Subcutaneous abdominal adipose tissue (tissue), 5 donors: ENCODE data around the gene KCNC4.

Experiments
- H3K27ac ChIP-seq: one replicate; pipeline ENCODE4 v1.7.0; 2013; ENCODE audit warnings: low read depth, mild to moderate bottlenecking, inconsistent platforms, low read length, moderate library complexity
- H3K27me3 ChIP-seq, 5 donors: one replicate each; pipeline ENCODE4 v1.7.0; 2013; ENCODE audit warnings: low read length in 5 of 5, inconsistent platforms in 1 of 5; ENCODE audit not compliant: control insufficient read depth in 5 of 5, insufficient read depth in 4 of 5
- H3K36me3 ChIP-seq, 5 donors: one replicate each; pipeline ENCODE4 v1.7.0; 2013; ENCODE audit warnings: low read length in 5 of 5; ENCODE audit not compliant: control insufficient read depth in 5 of 5, insufficient read depth in 5 of 5
- H3K4me1 ChIP-seq, 5 donors: one replicate each; pipeline ENCODE4 v1.7.0; 2013; ENCODE audit warnings: low read length in 5 of 5, mild to moderate bottlenecking in 3 of 5, moderate library complexity in 1 of 5; ENCODE audit not compliant: control insufficient read depth in 5 of 5, insufficient read depth in 5 of 5
- H3K4me3 ChIP-seq, 5 donors: one replicate each; pipeline ENCODE4 v1.7.0; 2013; ENCODE audit warnings: low read length in 5 of 5, low read depth in 1 of 5
- H3K9ac ChIP-seq, 5 donors: one replicate each; pipeline ENCODE4 v1.7.0; 2013; ENCODE audit warnings: low read length in 5 of 5, mild to moderate bottlenecking in 4 of 5, moderate library complexity in 3 of 5
- H3K9me3 ChIP-seq, 5 donors: one replicate each; pipeline ENCODE4 v1.7.0; 2013; ENCODE audit warnings: low read length in 5 of 5; ENCODE audit not compliant: control insufficient read depth in 5 of 5
- donor health status: healthy.
- donor health status: healthy.
- donor health status: healthy.
- donor health status: healthy.
- donor health status: healthy.

The KCNC4 gene

DNA sequence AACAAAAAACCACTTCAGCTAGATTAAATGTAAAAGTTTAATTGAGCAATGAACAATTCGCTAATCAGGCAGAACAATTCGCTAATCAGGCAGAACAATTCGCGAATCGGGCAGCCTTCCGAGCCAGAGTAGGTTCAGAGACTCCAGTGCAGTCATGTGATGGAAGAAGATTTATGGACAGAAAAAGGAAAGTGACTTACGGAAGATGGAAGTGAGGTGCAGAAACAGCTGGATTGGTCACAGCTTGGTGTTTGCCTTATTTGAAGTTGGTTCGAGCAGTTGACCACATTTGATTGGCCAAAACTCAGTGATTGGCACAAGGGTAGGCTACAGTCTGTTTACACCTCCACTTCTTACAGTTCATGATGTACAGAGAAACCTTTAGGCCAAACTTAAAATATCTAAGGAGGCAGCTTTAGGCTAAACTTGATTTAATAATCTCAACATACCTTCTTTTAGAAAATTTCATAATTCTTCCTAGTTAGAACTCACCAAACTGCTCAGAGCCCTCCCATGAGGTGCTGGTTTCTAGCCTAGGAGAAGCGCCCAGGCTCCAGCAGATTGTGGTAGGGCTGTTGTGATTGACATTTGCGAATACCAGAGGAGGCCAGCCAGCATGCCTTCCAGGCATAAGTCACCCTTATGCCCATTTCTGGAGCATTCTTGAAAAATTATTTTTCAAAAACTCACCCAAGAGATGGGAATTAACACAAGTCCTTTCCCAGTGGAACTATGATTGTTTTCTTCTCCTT, 22.8 kb upstream of the KCNC4 start:
- Histone ChIP-seq H3K27ac (peak overlapping the region; percentile 29), H3K4me3 (no peak overlapping the region), H3K36me3 (no peaks in the 10 kb centered on the region), H3K9me3 (no peaks in the 10 kb centered on the region), H3K27me3 (peaks cover 0 to 8% (median 0%) of the 10 kb centered on the region in 5 donors), H3K4me1 (peaks cover 0 to 27% (median 18%) of the 10 kb centered on the region in 5 donors), H3K9ac (no peak overlapping the region)

GRCh38 chr1:110188035-110188618, 22.0 kb upstream of the KCNC4 start:
- Histone ChIP-seq H3K4me3 (no peak overlapping the region), H3K9me3 (no peaks in the 10 kb centered on the region), H3K4me1 (peaks cover 0 to 27% (median 18%) of the 10 kb centered on the region in 5 donors), H3K27me3 (peaks cover 0 to 8% (median 0%) of the 10 kb centered on the region in 5 donors), H3K9ac (no peak overlapping the region), H3K36me3 (no peaks in the 10 kb centered on the region), H3K27ac (peak overlapping the region; percentile 29)

GRCh38 chr1:110189181-110189580, 20.9 kb upstream of the KCNC4 start:
- no peak overlapping the region for H3K9ac ChIP-seq
- no peaks in the 10 kb centered on the region for H3K9me3 ChIP-seq
- H3K36me3 ChIP-seq, result no peaks in the 10 kb centered on the region
- no peak overlapping the region for H3K27ac ChIP-seq
- H3K27me3 ChIP-seq, result peaks cover 0 to 8% (median 0%) of the 10 kb centered on the region in 5 donors
- H3K4me1 ChIP-seq, result peaks cover 0 to 27% (median 18%) of the 10 kb centered on the region in 5 donors
- H3K4me3 ChIP-seq, result no peak overlapping the region

GRCh38 chr1:110190282-110190929, 19.7 kb upstream of the KCNC4 start:
- no peaks in the 10 kb centered on the region for H3K36me3 ChIP-seq
- no peaks in the 10 kb centered on the region for H3K27me3 ChIP-seq
- no peak overlapping the region for H3K4me3 ChIP-seq
- H3K9ac ChIP-seq, result no peak overlapping the region
- no peaks in the 10 kb centered on the region for H3K9me3 ChIP-seq
- no peak overlapping the region for H3K27ac ChIP-seq
- peaks cover 0 to 27% (median 18%) of the 10 kb centered on the region in 5 donors for H3K4me1 ChIP-seq

DNA sequence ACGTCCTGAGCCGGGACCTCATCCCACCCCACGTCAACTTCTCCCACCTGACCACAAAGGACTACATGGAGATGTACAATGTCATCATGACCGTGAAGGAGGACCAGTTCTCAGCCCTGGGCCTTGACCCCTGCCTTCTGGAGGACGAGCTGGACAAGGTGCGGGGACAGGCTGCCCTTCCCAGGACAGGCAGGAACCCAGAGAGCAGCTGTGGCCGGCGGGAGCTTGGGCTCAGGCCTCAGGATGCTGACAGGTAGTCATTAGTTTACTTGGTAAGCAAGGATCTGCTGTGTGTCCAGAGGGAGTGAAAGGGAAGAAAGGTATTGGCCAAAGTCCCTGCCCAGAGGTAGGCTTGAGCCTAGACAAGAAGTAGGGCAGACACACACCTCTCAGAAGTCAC, 17.6 kb upstream of the KCNC4 start:
- Histone ChIP-seq H3K9ac (no peak overlapping the region), H3K27me3 (no peaks in the 10 kb centered on the region), H3K36me3 (no peaks in the 10 kb centered on the region), H3K9me3 (no peaks in the 10 kb centered on the region), H3K4me3 (no peak overlapping the region), H3K4me1 (peaks cover 0 to 21% (median 16%) of the 10 kb centered on the region in 5 donors), H3K27ac (no peak overlapping the region)

GRCh38 chr1:110195196-110195595, 14.9 kb upstream of the KCNC4 start:
- H3K4me3 ChIP-seq, result no peak overlapping the region
- no peaks in the 10 kb centered on the region for H3K9me3 ChIP-seq
- peaks cover 0 to 3% (median 2%) of the 10 kb centered on the region in 5 donors for H3K4me1 ChIP-seq
- no peak overlapping the region for H3K9ac ChIP-seq
- H3K36me3 ChIP-seq, result no peaks in the 10 kb centered on the region
- no peaks in the 10 kb centered on the region for H3K27me3 ChIP-seq
- no peak overlapping the region for H3K27ac ChIP-seq

GRCh38 chr1:110196917-110197765, 13.0 kb upstream of the KCNC4 start:
- Histone ChIP-seq H3K27ac (no peak overlapping the region), H3K36me3 (no peaks in the 10 kb centered on the region), H3K9ac (no peak overlapping the region), H3K4me1 (no peaks in the 10 kb centered on the region), H3K9me3 (no peaks in the 10 kb centered on the region), H3K27me3 (peaks cover 0 to 2% (median 0%) of the 10 kb centered on the region in 5 donors), H3K4me3 (no peak overlapping the region)

GRCh38 chr1:110197905-110198629, 12.0 kb upstream of the KCNC4 start:
- H3K36me3 ChIP-seq, result no peaks in the 10 kb centered on the region
- no peak overlapping the region for H3K4me3 ChIP-seq
- peaks cover 0 to 3% (median 0%) of the 10 kb centered on the region in 5 donors for H3K4me1 ChIP-seq
- no peak overlapping the region for H3K27ac ChIP-seq
- peak overlapping the region in 1 of 5 donors; percentile 2 for H3K9ac ChIP-seq
- H3K27me3 ChIP-seq, result peaks cover 0 to 2% (median 0%) of the 10 kb centered on the region in 5 donors
- H3K9me3 ChIP-seq, result no peaks in the 10 kb centered on the region

- peaks cover 0 to 6% (median 0%) of the 10 kb centered on the region in 5 donors for H3K4me1 ChIP-seq
- no peak overlapping the region for H3K9ac ChIP-seq
- H3K27me3 ChIP-seq, result peaks cover 0 to 2% (median 0%) of the 10 kb centered on the region in 5 donors
- H3K4me3 ChIP-seq, result no peak overlapping the region
- H3K27ac ChIP-seq, result no peak overlapping the region
- no peaks in the 10 kb centered on the region for H3K9me3 ChIP-seq
- no peaks in the 10 kb centered on the region for H3K36me3 ChIP-seq
These were observed 11.4 kb upstream of the KCNC4 start for GRCh38 chr1:110198746-110199145.
